ENCODE results near the gene FRMD8.

- TF ChIP-seq NFIC (IDR thresholded peaks at IDR 0.05) = no peak
- no peak for TF ChIP-seq TAF1 (IDR thresholded peaks at IDR 0.05; ENCODE audit: low read depth)
- no peak for TF ChIP-seq EP300 (IDR thresholded peaks at IDR 0.05; ENCODE audit: borderline replicate concordance)
- no peak for TF ChIP-seq MAX (IDR thresholded peaks at IDR 0.05)
- no peak for TF ChIP-seq RAD21 (IDR thresholded peaks at IDR 0.05; ENCODE audit: low read depth)
- no peak for TF ChIP-seq YY1 (IDR thresholded peaks at IDR 0.05; ENCODE audit: low read depth)
- TF ChIP-seq FOXM1 (IDR thresholded peaks at IDR 0.05; ENCODE audit: borderline replicate concordance, low read depth) = no peak
- TF ChIP-seq TCF12 (IDR thresholded peaks at IDR 0.05; ENCODE audit: low read depth) = no peak
- no peak for TF ChIP-seq CEBPB (IDR thresholded peaks at IDR 0.05)
- TF ChIP-seq USF1 (IDR thresholded peaks at IDR 0.05) = no peak
- TF ChIP-seq CREB1 (IDR thresholded peaks at IDR 0.05; ENCODE audit: low read depth) = no peak
- TF ChIP-seq EGR1 (IDR thresholded peaks at IDR 0.05) = no peak
These were observed 7.7 kb downstream of the FRMD8 start for GRCh38 chr11:65394125-65394536.
